ENCODE results near the gene IL12A.

DNA sequence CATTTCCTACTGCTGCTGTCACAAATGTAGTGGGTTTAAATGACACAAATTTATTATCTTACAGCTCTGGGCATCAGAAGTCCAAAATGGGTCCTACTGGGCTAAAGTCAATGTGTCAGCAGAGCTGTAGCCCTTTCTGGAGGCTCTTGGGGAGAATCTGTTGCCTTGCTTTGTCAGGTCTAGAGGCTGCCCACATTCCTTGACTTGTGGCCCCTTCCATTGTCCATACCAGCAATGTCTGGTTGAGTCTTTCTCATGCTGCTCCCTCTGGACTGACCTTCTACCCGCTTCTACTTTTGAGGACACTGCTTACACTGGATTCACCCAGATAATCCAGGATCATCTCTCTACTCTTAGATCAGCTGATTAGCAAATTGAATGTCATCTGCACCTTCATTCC is 3.0 kb downstream of the IL12A start:
- TF ChIP-seq FOXM1 (IDR thresholded peaks at IDR 0.05; ENCODE audit: low read depth, low read length), result no peak
- TF ChIP-seq NR2C2 (IDR thresholded peaks at IDR 0.05; ENCODE audit: borderline replicate concordance, control insufficient read depth, insufficient read length, low read depth), result no peak
- TF ChIP-seq, protein P1, sequence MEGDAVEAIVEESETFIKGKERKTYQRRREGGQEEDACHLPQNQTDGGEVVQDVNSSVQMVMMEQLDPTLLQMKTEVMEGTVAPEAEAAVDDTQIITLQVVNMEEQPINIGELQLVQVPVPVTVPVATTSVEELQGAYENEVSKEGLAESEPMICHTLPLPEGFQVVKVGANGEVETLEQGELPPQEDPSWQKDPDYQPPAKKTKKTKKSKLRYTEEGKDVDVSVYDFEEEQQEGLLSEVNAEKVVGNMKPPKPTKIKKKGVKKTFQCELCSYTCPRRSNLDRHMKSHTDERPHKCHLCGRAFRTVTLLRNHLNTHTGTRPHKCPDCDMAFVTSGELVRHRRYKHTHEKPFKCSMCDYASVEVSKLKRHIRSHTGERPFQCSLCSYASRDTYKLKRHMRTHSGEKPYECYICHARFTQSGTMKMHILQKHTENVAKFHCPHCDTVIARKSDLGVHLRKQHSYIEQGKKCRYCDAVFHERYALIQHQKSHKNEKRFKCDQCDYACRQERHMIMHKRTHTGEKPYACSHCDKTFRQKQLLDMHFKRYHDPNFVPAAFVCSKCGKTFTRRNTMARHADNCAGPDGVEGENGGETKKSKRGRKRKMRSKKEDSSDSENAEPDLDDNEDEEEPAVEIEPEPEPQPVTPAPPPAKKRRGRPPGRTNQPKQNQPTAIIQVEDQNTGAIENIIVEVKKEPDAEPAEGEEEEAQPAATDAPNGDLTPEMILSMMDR (IDR thresholded peaks at IDR 0.05 in 2 of 3, conservative IDR thresholded peaks at IDR 0.05 in 1 of 3; ENCODE audit: control insufficient read depth in 2 of 3, extremely low read depth in 1 of 3, insufficient read depth in 1 of 3, low read depth in 3 of 3, low read length in 3 of 3), result no peak
- TF ChIP-seq, protein P2, sequence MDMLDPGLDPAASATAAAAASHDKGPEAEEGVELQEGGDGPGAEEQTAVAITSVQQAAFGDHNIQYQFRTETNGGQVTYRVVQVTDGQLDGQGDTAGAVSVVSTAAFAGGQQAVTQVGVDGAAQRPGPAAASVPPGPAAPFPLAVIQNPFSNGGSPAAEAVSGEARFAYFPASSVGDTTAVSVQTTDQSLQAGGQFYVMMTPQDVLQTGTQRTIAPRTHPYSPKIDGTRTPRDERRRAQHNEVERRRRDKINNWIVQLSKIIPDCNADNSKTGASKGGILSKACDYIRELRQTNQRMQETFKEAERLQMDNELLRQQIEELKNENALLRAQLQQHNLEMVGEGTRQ (IDR thresholded peaks at IDR 0.05; ENCODE audit: borderline replicate concordance, low read depth, low read length), result no peak
- TF ChIP-seq ZSCAN29 (IDR thresholded peaks at IDR 0.05), result no peak
- TF ChIP-seq SP1 (IDR thresholded peaks at IDR 0.05; ENCODE audit: low read depth, low read length), result no peak
